NOMO-1 treated with dmso at 0.1 percent for 144 hours (cell line): ENCODE results near the gene PHPT1.
"Not testable (repeated sequence)": the region's sequence is repeated elsewhere in the genome, so short reads cannot be mapped to it uniquely, and the experiment has no call there.

ENCODE experiments used
- DNase-seq: peaks from one replicate; lab custom pipeline; 2025; ENCODE audit not compliant: unreplicated experiment; lab: John Stamatoyannopoulos, UW

The PHPT1 gene

GRCh38 chr9:136837146-136837855, 11.9 kb upstream of the PHPT1 start:
- no peak for DNase-seq

GRCh38 chr9:136837856-136838277, 11.3 kb upstream of the PHPT1 start:
- DNase-seq, result not testable (repeated sequence)

- no peak for DNase-seq
These were observed 10.6 kb upstream of the PHPT1 start for GRCh38 chr9:136838314-136839228.

GRCh38 chr9:136839229-136840139, 9.7 kb upstream of the PHPT1 start:
- no peak for DNase-seq

- DNase-seq, result no peak
These were observed 8.9 kb upstream of the PHPT1 start for GRCh38 chr9:136840140-136840876.

- peak; percentile 15 for DNase-seq
These were observed 8.1 kb upstream of the PHPT1 start for GRCh38 chr9:136840877-136841645.

- DNase-seq, result not testable (repeated sequence)
These were observed 7.4 kb upstream of the PHPT1 start for GRCh38 chr9:136841646-136842379.

GRCh38 chr9:136842380-136842948, 6.7 kb upstream of the PHPT1 start, which contains the start of gene AJM1:
Gene AJM1, plus strand, starts transcription at chr9:136842478. Its CDS starts 1,937 bp downstream, at chr9:136844415.
- peak; percentile 69 for DNase-seq

GRCh38 chr9:136843159-136843800, 5.9 kb upstream of the PHPT1 start:
- not testable (repeated sequence) for DNase-seq

- not testable (repeated sequence) for DNase-seq
These were observed 5.1 kb upstream of the PHPT1 start for GRCh38 chr9:136843801-136844740.

GRCh38 chr9:136844761-136845464, 4.3 kb upstream of the PHPT1 start:
- DNase-seq, result no peak

- no peak for DNase-seq
These were observed 3.5 kb upstream of the PHPT1 start for GRCh38 chr9:136845465-136846260.

GRCh38 chr9:136846376-136847087, 2.7 kb upstream of the PHPT1 start:
- DNase-seq, result no peak

- peak; percentile 33 for DNase-seq
These were observed 2.0 kb upstream of the PHPT1 start for GRCh38 chr9:136847088-136847825.
